SKM-1 (cell line): Measurements from ENCODE around the gene KLHL21.

Experiments used
- DNase-seq: peaks from one replicate; lab custom pipeline; 2025; ENCODE audit not compliant: unreplicated experiment; lab: John Stamatoyannopoulos, UW

Gene KLHL21

GRCh38 chr1:6624710-6625583 lies 22.3 kb upstream of the KLHL21 start, which contains the start of gene THAP3:
THAP3 (plus strand) TSS chr1:6624868; CDS start chr1:6625219, 351 bp downstream.
- no peak for DNase-seq

GRCh38 chr1:6623269-6623965 lies 20.7 kb upstream of the KLHL21 start:
- no peak for DNase-seq

GRCh38 chr1:6622396-6623152 lies 19.9 kb upstream of the KLHL21 start:
- DNase-seq, result no peak

GRCh38 chr1:6621429-6622391 lies 19.0 kb upstream of the KLHL21 start:
- no peak for DNase-seq

- DNase-seq, result no peak
Measured at GRCh38 chr1:6619045-6619444, 16.4 kb upstream of the KLHL21 start.

GRCh38 chr1:6614929-6615785 lies 12.5 kb upstream of the KLHL21 start:
- DNase-seq, result no peak

- DNase-seq, result no peak
Measured at GRCh38 chr1:6614019-6614928, 11.6 kb upstream of the KLHL21 start.

- DNase-seq, result peak; percentile 94
Measured at GRCh38 chr1:6613361-6614018, 10.8 kb upstream of the KLHL21 start, which contains the start of gene PHF13. PHF13 (plus strand) TSS chr1:6613731; CDS start chr1:6614067, 336 bp downstream.

GRCh38 chr1:6612641-6613360 lies 10.1 kb upstream of the KLHL21 start:
- DNase-seq, result no peak

GRCh38 chr1:6603915-6604558 lies 1.4 kb upstream of the KLHL21 start:
- DNase-seq, result no peak

- DNase-seq, result no peak
Measured at GRCh38 chr1:6603238-6603914, 707 bp upstream of the KLHL21 start.

- no peak for DNase-seq
Measured at GRCh38 chr1:6601923-6602668, 573 bp downstream of the KLHL21 start.

- peak; percentile 22 for DNase-seq
Measured at GRCh38 chr1:6601049-6601922, 1.4 kb downstream of the KLHL21 start.

- no peak for DNase-seq
Measured at GRCh38 chr1:6600410-6601048, 2.1 kb downstream of the KLHL21 start.
